Esophagus squamous epithelium (tissue), 4 donors: ENCODE measurements around the gene XCL1.

Experiments
- POLR2A ChIP-seq, 4 donors: fragments of 450-650 bp; IDR thresholded peaks; one replicate each; pipeline ENCODE4 v1.6.1; 2017; ENCODE audit warnings: antibody characterized with exemption in 4 of 4, mild to moderate bottlenecking in 4 of 4, moderate library complexity in 3 of 4
- TF ChIP-seq, protein P1 (sequence below), 6 experiments: fragments of 450-650 bp in 4 of 6; fragments of 200-600 bp in 2 of 6; sonication (generic) in 2 of 6; IDR thresholded peaks; one replicate each; pipeline ENCODE4 v1.5.1; 2016 to 2019; ENCODE audit warnings: antibody characterized with exemption in 6 of 6, mild to moderate bottlenecking in 4 of 6, moderate library complexity in 4 of 6

- TF ChIP-seq, protein P1, sequence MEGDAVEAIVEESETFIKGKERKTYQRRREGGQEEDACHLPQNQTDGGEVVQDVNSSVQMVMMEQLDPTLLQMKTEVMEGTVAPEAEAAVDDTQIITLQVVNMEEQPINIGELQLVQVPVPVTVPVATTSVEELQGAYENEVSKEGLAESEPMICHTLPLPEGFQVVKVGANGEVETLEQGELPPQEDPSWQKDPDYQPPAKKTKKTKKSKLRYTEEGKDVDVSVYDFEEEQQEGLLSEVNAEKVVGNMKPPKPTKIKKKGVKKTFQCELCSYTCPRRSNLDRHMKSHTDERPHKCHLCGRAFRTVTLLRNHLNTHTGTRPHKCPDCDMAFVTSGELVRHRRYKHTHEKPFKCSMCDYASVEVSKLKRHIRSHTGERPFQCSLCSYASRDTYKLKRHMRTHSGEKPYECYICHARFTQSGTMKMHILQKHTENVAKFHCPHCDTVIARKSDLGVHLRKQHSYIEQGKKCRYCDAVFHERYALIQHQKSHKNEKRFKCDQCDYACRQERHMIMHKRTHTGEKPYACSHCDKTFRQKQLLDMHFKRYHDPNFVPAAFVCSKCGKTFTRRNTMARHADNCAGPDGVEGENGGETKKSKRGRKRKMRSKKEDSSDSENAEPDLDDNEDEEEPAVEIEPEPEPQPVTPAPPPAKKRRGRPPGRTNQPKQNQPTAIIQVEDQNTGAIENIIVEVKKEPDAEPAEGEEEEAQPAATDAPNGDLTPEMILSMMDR (IDR thresholded peaks at IDR 0.05) = no peak
- no peak for TF ChIP-seq POLR2A (IDR thresholded peaks at IDR 0.05)
Observed at GRCh38 chr1:168550971-168551370, 25.4 kb upstream of the XCL1 start.
